Body of pancreas (tissue), 4 donors: ENCODE data around the gene DENND2A. TPM values are rescaled to one million over a fixed set of nuclear protein-coding genes. Genes with fewer than 3 reads are reported as not detected.
A peak's percentile ranks its signal among the peaks of the same experiment; 100 is the strongest.
"Not testable (repeated sequence)": the region's sequence is repeated elsewhere in the genome, so short reads cannot be mapped to it uniquely, and the experiment has no call there.

Experiments
- ATAC-seq: fragments of 150-250 bp; one replicate; pipeline ENCODE4 v1.9.1; 2016
- DNase-seq, 4 donors: peaks; one replicate each; pipeline ENCODE4 v3.0.0-alpha.2; 2019
- H3K27ac ChIP-seq, 4 donors: fragments of 200-600 bp; sonication (generic); 1 replicate in 3 of 4; 2 replicates in 1 of 4; pipeline versions ENCODE4 v1.5.1 to v1.6.1; 2016 to 2019; ENCODE audit warnings: mild to moderate bottlenecking in 1 of 4, mixed read lengths in 1 of 4, moderate library complexity in 1 of 4
- H3K27me3 ChIP-seq, 2 donors: fragments of 200-600 bp; sonication (generic); one replicate each; pipeline ENCODE4 v1.6.0; 2016; ENCODE audit warnings: mild to moderate bottlenecking in 1 of 2
- H3K36me3 ChIP-seq, 2 donors: fragments of 200-600 bp; sonication (generic); replicated peaks in 1 of 2; 2 replicates each; pipeline ENCODE4 v1.5.1; 2016; ENCODE audit warnings: low read depth in 2 of 2; ENCODE audit not compliant: insufficient read depth in 1 of 2
- H3K4me1 ChIP-seq: fragments of 200-600 bp; sonication (generic); one replicate; pipeline ENCODE4 v1.6.0; 2016
- H3K4me3 ChIP-seq, 2 donors: fragments of 200-600 bp; sonication (generic); 1 replicate in 1 of 2; 2 replicates in 1 of 2; pipeline ENCODE4 v1.5.1; 2016 to 2019
- H3K9me3 ChIP-seq, 3 donors: fragments of 200-600 bp; sonication (generic); 1 replicate in 2 of 3; 2 replicates in 1 of 3; pipeline ENCODE4 v1.5.1; 2016
- CTCF ChIP-seq, 7 experiments: fragments of 450-650 bp in 4 of 7; fragments of 200-600 bp in 3 of 7; sonication (generic) in 3 of 7; IDR thresholded peaks; one replicate each; pipeline ENCODE4 v1.5.1; 2016 to 2019; ENCODE audit warnings: antibody characterized with exemption in 7 of 7
- POLR2A ChIP-seq, 3 donors: fragments of 450-650 bp; IDR thresholded peaks; one replicate each; pipeline ENCODE4 v1.6.1; 2016; ENCODE audit warnings: antibody characterized with exemption in 3 of 3, mild to moderate bottlenecking in 2 of 3
- WGBS, 2 donors: methylation state at CpG; one replicate each; pipeline ENCODE4 v1.1.5; 2017; 5-methylcytosine and 5-hydroxymethylcytosine counted together
- intact Hi-C: fragments of 100-400 bp; cut with DNase I; formaldehyde crosslinking; loops from one replicate; pipeline ENCODE4 v1.15.1; 2023
- total RNA-seq, 2 donors: library from RNA; depleted of rRNA; stranded (reverse); fragments of >200 nt; gene quantifications; one replicate each; pipeline ENCODE4 v1.1.0, GENCODE V29; 2016

The DENND2A gene
- total RNA-seq, 2 donors from 2014 or later, result 2.6 to 7.3 TPM

- WGBS, 2 donors, result 85 to 96% methylated on average over 3 of the region's 3 CpGs
- intact Hi-C loops, result no loop called here
- no peak for DNase-seq
- H3K36me3 ChIP-seq, result no peaks in the 10 kb centered on the region
- H3K9me3 ChIP-seq, result no peaks in the 10 kb centered on the region
- H3K27ac ChIP-seq, result no peak overlapping the region
- no peak for ATAC-seq
- H3K4me1 ChIP-seq, result peaks cover 19% of the 10 kb centered on the region
- TF ChIP-seq CTCF (IDR thresholded peaks at IDR 0.05), result no peak
- TF ChIP-seq POLR2A (IDR thresholded peaks at IDR 0.05), result no peak
- H3K27me3 ChIP-seq, result no peaks in the 10 kb centered on the region
- H3K4me3 ChIP-seq, result no peak overlapping the region
These were observed 28.7 kb upstream of the DENND2A start for GRCh38 chr7:140669352-140669751.

- 85 to 93% methylated on average over 1 of the region's 1 CpG for WGBS, 2 donors
- Histone ChIP-seq H3K9me3 (no peaks in the 10 kb centered on the region), H3K4me3 (no peak overlapping the region), H3K27ac (no peak overlapping the region), H3K4me1 (peaks cover 11% of the 10 kb centered on the region), H3K36me3 (no peaks in the 10 kb centered on the region), H3K27me3 (no peaks in the 10 kb centered on the region)
- no peak for DNase-seq
- ATAC-seq, result no peak
- no peak for TF ChIP-seq POLR2A (IDR thresholded peaks at IDR 0.05)
- no peak for TF ChIP-seq CTCF (IDR thresholded peaks at IDR 0.05)
- intact Hi-C loops, result no loop called here
These were observed 28.0 kb upstream of the DENND2A start for GRCh38 chr7:140668641-140669040.

- Histone ChIP-seq H3K4me3 (no peak overlapping the region), H3K27me3 (no peaks in the 10 kb centered on the region), H3K4me1 (peaks cover 6% of the 10 kb centered on the region), H3K27ac (peak overlapping the region in 1 of 4 donors; percentile 21), H3K9me3 (no peaks in the 10 kb centered on the region), H3K36me3 (no peaks in the 10 kb centered on the region)
- intact Hi-C loops, result no loop called here
- DNase-seq (no peak), ATAC-seq (no peak)
- 50 to 79% methylated on average over 1 of the region's 1 CpG for WGBS, 2 donors
- TF ChIP-seq CTCF (IDR thresholded peaks at IDR 0.05), result no peak
- no peak for TF ChIP-seq POLR2A (IDR thresholded peaks at IDR 0.05)
These were observed 26.9 kb upstream of the DENND2A start for GRCh38 chr7:140667476-140667875.

- 94 to 96% methylated on average over 2 of the region's 2 CpGs for WGBS, 2 donors
- intact Hi-C loops, ATAC-seq, H3K36me3 ChIP-seq, H3K9me3 ChIP-seq, H3K4me1 ChIP-seq, H3K27ac ChIP-seq, DNase-seq, H3K27me3 ChIP-seq, H3K4me3 ChIP-seq: not testable (repeated sequence)
These were observed 22.3 kb upstream of the DENND2A start for GRCh38 chr7:140662938-140663337.

- Histone ChIP-seq H3K9me3 (no peaks in the 10 kb centered on the region), H3K4me3 (no peak overlapping the region), H3K4me1 (peaks cover 12% of the 10 kb centered on the region), H3K27me3 (no peaks in the 10 kb centered on the region), H3K36me3 (no peaks in the 10 kb centered on the region), H3K27ac (no peak overlapping the region)
- DNase-seq, result peak in 1 of 4 donors; percentile 25
- intact Hi-C loops, result no loop called here
- WGBS, 2 donors, result 21 to 30% methylated on average over 2 of the region's 2 CpGs
- TF ChIP-seq POLR2A (IDR thresholded peaks at IDR 0.05) (no peak), CTCF (IDR thresholded peaks at IDR 0.05) (peak in 3 of 7 experiments; percentile 9 to 25 (median 17))
- ATAC-seq, result no peak
These were observed 20.5 kb upstream of the DENND2A start for GRCh38 chr7:140661124-140661523.
